B cell (primary cell): Measurements from ENCODE around the gene HS1BP3. TPM values are rescaled to one million over a fixed set of nuclear protein-coding genes. Genes with fewer than 3 reads are reported as not detected.

ENCODE experiments used
- ATAC-seq: fragments of 200-7000 bp; cut with Tn5 transposase; one replicate; pipeline ENCODE4 v1.10.0; 2021; ENCODE audit warnings: low read depth, mild to moderate bottlenecking, moderate number of reproducible peaks, moderate library complexity
- CTCF ChIA-PET: fragments of 350-600 bp; sonication (Branson Sonifier 250); formaldehyde crosslinking; loops from one replicate; lab custom pipeline; 2021; ENCODE audit warnings: antibody characterized with exemption, inconsistent platforms; lab: Charles Lee
- POLR2A ChIA-PET: fragments of 350-600 bp; sonication (Branson Sonifier 250); formaldehyde crosslinking; loops from one replicate; lab custom pipeline; 2021; ENCODE audit warnings: antibody characterized with exemption; lab: Charles Lee
- DNase-seq: peaks from one replicate; pipeline ENCODE4 v3.0.0; 2013
- H2AFZ ChIP-seq: 2 replicates; pipeline ENCODE4 v1.6.1; 2012; ENCODE audit warnings: mild to moderate bottlenecking, low read depth, low read length; ENCODE audit not compliant: insufficient read depth, poor library complexity, severe bottlenecking
- H3K27ac ChIP-seq, 2 donors: 1 replicate in 1 of 2; 2 replicates in 1 of 2; pipeline ENCODE4 v1.5.1; 2012 to 2013; ENCODE audit warnings: low read length in 2 of 2, mild to moderate bottlenecking in 2 of 2, moderate library complexity in 1 of 2
- H3K27me3 ChIP-seq, 4 experiments: fragments of 200-600 bp in 1 of 4; sonication (generic) in 1 of 4; replicated peaks in 1 of 4; 1 replicate in 2 of 4; 2 replicates in 2 of 4; pipeline versions ENCODE4 v1.6.1 to v1.7.0; 2013 to 2016; ENCODE audit warnings: low read length in 3 of 4, mild to moderate bottlenecking in 2 of 4, mixed read lengths in 1 of 4, moderate library complexity in 1 of 4; ENCODE audit not compliant: insufficient read depth in 4 of 4, control insufficient read depth in 3 of 4; ENCODE audit errors: control extremely low read depth in 1 of 4
- H3K36me3 ChIP-seq, 2 experiments: replicated peaks in 1 of 2; 1 replicate in 1 of 2; 2 replicates in 1 of 2; pipeline versions ENCODE4 v1.6.1 to v1.7.1; 2013; ENCODE audit warnings: low read length in 1 of 2; ENCODE audit not compliant: insufficient read depth in 2 of 2, control insufficient read depth in 1 of 2; ENCODE audit errors: control extremely low read depth in 1 of 2, extremely low read depth in 1 of 2
- H3K4me1 ChIP-seq, 2 donors: fragments of 200-600 bp in 1 of 2; sonication (generic) in 1 of 2; 1 replicate in 1 of 2; 2 replicates in 1 of 2; pipeline versions ENCODE4 v1.5.1 to v1.6.1; 2013 to 2017; ENCODE audit warnings: low read length in 2 of 2; ENCODE audit not compliant: control insufficient read depth in 2 of 2, insufficient read depth in 2 of 2
- H3K4me2 ChIP-seq: replicated peaks from 2 replicates; pipeline ENCODE3; 2012; ENCODE audit warnings: mild to moderate bottlenecking, low read depth, low read length; ENCODE audit not compliant: poor library complexity, severe bottlenecking
- H3K4me3 ChIP-seq, 5 experiments: fragments of 200-600 bp in 1 of 5; sonication (generic) in 1 of 5; 1 replicate in 3 of 5; 2 replicates in 2 of 5; pipeline versions ENCODE4 v1.5.1 to v1.7.0; 2011 to 2016; ENCODE audit warnings: low read length in 4 of 5, mild to moderate bottlenecking in 4 of 5, low read depth in 2 of 5, control low read depth in 1 of 5, moderate library complexity in 1 of 5; ENCODE audit not compliant: insufficient read depth in 1 of 5; ENCODE audit errors: control extremely low read depth in 1 of 5, extremely low read depth in 1 of 5
- H3K79me2 ChIP-seq: fragments of 200-600 bp; sonication (generic); one replicate; pipeline ENCODE4 v1.6.0; 2016; ENCODE audit warnings: low read length; ENCODE audit not compliant: control insufficient read depth, insufficient read depth
- H3K9ac ChIP-seq: fragments of 200-600 bp; sonication (generic); 2 replicates; pipeline ENCODE4 v1.6.1; 2017; ENCODE audit warnings: mild to moderate bottlenecking, low read length, moderate library complexity
- H3K9me3 ChIP-seq, 3 donors: one replicate each; pipeline versions ENCODE4 v1.6.1 to v1.7.1; 2013; ENCODE audit warnings: low read length in 2 of 3; ENCODE audit not compliant: control insufficient read depth in 2 of 3, insufficient read depth in 1 of 3; ENCODE audit errors: control extremely low read depth in 1 of 3
- H4K20me1 ChIP-seq: 2 replicates; pipeline ENCODE4 v1.6.0; 2012; ENCODE audit warnings: mild to moderate bottlenecking, low read length; ENCODE audit not compliant: insufficient read depth, control insufficient read depth, poor library complexity, severe bottlenecking
- H3K27ac Mint-ChIP-seq: one replicate; pipeline ENCODE4 v1.8.0; 2021; ENCODE audit warnings: mixed read lengths
- H3K27me3 Mint-ChIP-seq: one replicate; pipeline ENCODE4 v1.8.0; 2021; ENCODE audit warnings: mixed read lengths
- H3K4me1 Mint-ChIP-seq: one replicate; pipeline ENCODE4 v1.8.0; 2021; ENCODE audit warnings: mixed read lengths
- H3K4me3 Mint-ChIP-seq: one replicate; pipeline ENCODE4 v1.8.0; 2021; ENCODE audit warnings: mixed read lengths
- H3K9me3 Mint-ChIP-seq: one replicate; pipeline ENCODE4 v1.8.0; 2022; ENCODE audit warnings: mixed read lengths; ENCODE audit not compliant: insufficient read depth
- EZH2 ChIP-seq: IDR thresholded peaks from 2 replicates; pipeline ENCODE4 v1.6.1; 2012; ENCODE audit warnings: borderline replicate concordance, low read depth, mild to moderate bottlenecking, moderate library complexity, low read length; ENCODE audit not compliant: insufficient read depth, poor library complexity, severe bottlenecking
- WGBS: methylation state at CpG from one replicate; pipeline ENCODE4 v1.1.5; 2013; ENCODE audit warnings: missing lambda C conversion rate; ENCODE audit not compliant: insufficient coverage; 5-methylcytosine and 5-hydroxymethylcytosine counted together
- intact Hi-C: fragments of 100-400 bp; cut with micrococcal nuclease; formaldehyde crosslinking; loops from one replicate; pipeline ENCODE4 v1.10.0; 2022
- polyA plus RNA-seq: library from polyadenylated mRNA; depleted of rRNA; stranded (reverse); fragments of >200 nt; gene quantifications from 2 replicates; pipeline ENCODE4 v1.2.3, GENCODE V29; 2012
- total RNA-seq, 2 donors: library from RNA; stranded (reverse); fragments of 120-200 nt in 1 of 2; gene quantifications; 1 replicate in 1 of 2; 2 replicates in 1 of 2; pipeline versions ENCODE4 v1.2.3 to v1.2.4, GENCODE V29; 2013 to 2022
- TF ChIP-seq, protein P1 (sequence below): fragments of 200-600 bp; IDR thresholded peaks from one replicate; pipeline ENCODE4 v1.8.0; 2022; ENCODE audit warnings: antibody characterized with exemption, mild to moderate bottlenecking

HS1BP3 gene
- total and polyA plus RNA-seq, 2 donors (not counting 1 experiment from before 2014, with no cell fraction given): 27.8 to 28.7 TPM

DNA sequence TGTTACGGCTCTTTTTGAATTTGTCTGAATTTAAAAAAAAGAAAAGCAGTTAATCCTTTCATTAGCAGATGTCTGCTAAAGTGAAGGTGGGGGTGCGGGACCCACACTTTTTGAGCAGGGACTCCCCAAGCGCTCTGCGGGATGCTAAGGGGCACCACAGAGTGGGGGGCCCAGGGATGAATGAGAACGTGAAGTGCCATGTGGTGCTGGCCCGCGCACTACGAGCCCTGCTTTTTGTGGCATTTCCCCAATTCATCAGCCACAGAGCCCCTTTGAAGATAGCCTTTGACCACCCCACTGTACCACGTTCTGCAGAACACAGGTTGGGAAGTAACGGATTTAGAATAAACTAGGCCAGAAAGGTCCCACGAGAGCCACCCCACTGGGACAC lies 28.6 kb downstream of the HS1BP3 start:
- H3K9ac ChIP-seq: no peak overlapping the region
- no peaks in the 10 kb centered on the region for H3K79me2 ChIP-seq
- H3K27ac ChIP-seq: no peak overlapping the region
- H3K9me3 ChIP-seq: no peaks in the 10 kb centered on the region
- no peak overlapping the region for H2AFZ ChIP-seq
- no peaks in the 10 kb centered on the region for H4K20me1 ChIP-seq
- TF ChIP-seq, protein P1, sequence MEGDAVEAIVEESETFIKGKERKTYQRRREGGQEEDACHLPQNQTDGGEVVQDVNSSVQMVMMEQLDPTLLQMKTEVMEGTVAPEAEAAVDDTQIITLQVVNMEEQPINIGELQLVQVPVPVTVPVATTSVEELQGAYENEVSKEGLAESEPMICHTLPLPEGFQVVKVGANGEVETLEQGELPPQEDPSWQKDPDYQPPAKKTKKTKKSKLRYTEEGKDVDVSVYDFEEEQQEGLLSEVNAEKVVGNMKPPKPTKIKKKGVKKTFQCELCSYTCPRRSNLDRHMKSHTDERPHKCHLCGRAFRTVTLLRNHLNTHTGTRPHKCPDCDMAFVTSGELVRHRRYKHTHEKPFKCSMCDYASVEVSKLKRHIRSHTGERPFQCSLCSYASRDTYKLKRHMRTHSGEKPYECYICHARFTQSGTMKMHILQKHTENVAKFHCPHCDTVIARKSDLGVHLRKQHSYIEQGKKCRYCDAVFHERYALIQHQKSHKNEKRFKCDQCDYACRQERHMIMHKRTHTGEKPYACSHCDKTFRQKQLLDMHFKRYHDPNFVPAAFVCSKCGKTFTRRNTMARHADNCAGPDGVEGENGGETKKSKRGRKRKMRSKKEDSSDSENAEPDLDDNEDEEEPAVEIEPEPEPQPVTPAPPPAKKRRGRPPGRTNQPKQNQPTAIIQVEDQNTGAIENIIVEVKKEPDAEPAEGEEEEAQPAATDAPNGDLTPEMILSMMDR: no peak
- no peak for TF ChIP-seq EZH2
- CTCF ChIA-PET: interaction anchor here (0.9 to 1.2 kb wide), 2 partner anchors 20 to 211 kb away, joined by 3 read pairs; no protein-coding TSS in a partner anchor
- no peak overlapping the region for H3K27ac Mint-ChIP-seq
- 88% methylated on average over 11 of the region's 11 CpGs for WGBS
- H3K4me3 Mint-ChIP-seq: no peak overlapping the region
- no peaks in the 10 kb centered on the region for H3K27me3 ChIP-seq
- H3K4me3 ChIP-seq: no peak overlapping the region
- no peak for DNase-seq
- H3K36me3 ChIP-seq: peaks cover 0 to 68% of the 10 kb centered on the region in 2 experiments
- H3K4me2 ChIP-seq: no peak overlapping the region
- intact Hi-C loops: no loop called here
- H3K4me1 ChIP-seq: no peaks in the 10 kb centered on the region
- POLR2A ChIA-PET: no interaction called here
- H3K9me3 Mint-ChIP-seq: no peaks in the 10 kb centered on the region
- no peak for ATAC-seq
- H3K4me1 Mint-ChIP-seq: no peaks in the 10 kb centered on the region
- no peaks in the 10 kb centered on the region for H3K27me3 Mint-ChIP-seq

GRCh38 chr2:20621366-20622295 lies 29.3 kb downstream of the HS1BP3 start:
- WGBS: 77% methylated on average over 5 of the region's 12 CpGs

More at GRCh38 chr2:20621366-20622295, 29.3 kb downstream of the HS1BP3 start:
- H4K20me1 ChIP-seq: no peaks in the 10 kb centered on the region
- peaks cover 0 to 68% of the 10 kb centered on the region in 2 experiments for H3K36me3 ChIP-seq
- no peak overlapping the region for H3K27ac Mint-ChIP-seq
- no peaks in the 10 kb centered on the region for H3K4me1 Mint-ChIP-seq
- ATAC-seq (no peak), DNase-seq (no peak)
- ChIA-PET POLR2A (no interaction called here), CTCF (interaction anchor here (0.6 to 1.2 kb wide), 3 partner anchors 21 to 210 kb away, joined by 3 read pairs; no protein-coding TSS in a partner anchor)
- no peak overlapping the region for H3K4me3 Mint-ChIP-seq
- no peaks in the 10 kb centered on the region for H3K4me1 ChIP-seq
- no peaks in the 10 kb centered on the region for H3K27me3 Mint-ChIP-seq
- no peaks in the 10 kb centered on the region for H3K79me2 ChIP-seq
- no peak for TF ChIP-seq EZH2
- TF ChIP-seq, protein P1: no peak
- no peak overlapping the region for H3K4me3 ChIP-seq
- no peaks in the 10 kb centered on the region for H3K9me3 Mint-ChIP-seq
- H3K9me3 ChIP-seq: no peaks in the 10 kb centered on the region
- no peak overlapping the region for H3K9ac ChIP-seq
- intact Hi-C loops: no loop called here
- no peaks in the 10 kb centered on the region for H3K27me3 ChIP-seq
- no peak overlapping the region for H3K27ac ChIP-seq
- no peak overlapping the region for H2AFZ ChIP-seq
- no peak overlapping the region for H3K4me2 ChIP-seq
